ENCODE results near the gene PKHD1. TPM values are rescaled to one million over a fixed set of nuclear protein-coding genes. Genes with fewer than 3 reads are reported as not detected.

The PKHD1 gene
- total and polyA plus RNA-seq, 4 experiments from 2014 or later = not detected

DNA sequence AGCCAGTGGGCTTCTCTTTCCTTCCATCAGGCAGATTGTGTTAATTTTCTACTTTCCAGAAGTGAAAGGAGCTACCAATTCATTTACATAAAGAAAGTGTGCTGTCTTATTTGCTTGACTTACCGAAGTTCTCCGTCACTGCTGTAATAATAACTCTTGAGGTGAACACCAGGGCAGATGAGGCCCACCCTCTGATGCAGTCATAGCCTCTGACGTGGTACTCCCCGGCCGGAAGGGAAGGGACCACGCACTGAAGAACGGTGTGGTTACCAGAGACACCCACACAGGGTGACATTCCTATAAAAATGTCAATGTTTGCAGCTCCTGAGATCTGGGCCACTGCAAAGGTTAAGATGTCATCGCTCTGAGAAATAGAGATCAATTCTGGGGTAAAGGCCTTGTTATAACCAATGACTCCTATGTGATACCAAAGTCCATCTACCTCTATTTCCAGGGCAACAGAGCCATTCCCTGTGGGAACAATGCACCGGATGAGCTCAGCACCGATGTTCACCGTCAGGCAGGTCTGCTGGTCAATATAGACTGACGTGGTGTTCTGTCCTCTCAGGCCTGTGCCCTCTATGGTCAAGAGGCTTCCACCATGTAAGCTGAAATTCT lies 62.9 kb downstream of the PKHD1 start:
- no peak overlapping the region for H3K4me3 ChIP-seq (ENCODE audit: low read length in 2 of 2)
- no peaks in the 10 kb centered on the region for H3K4me1 ChIP-seq (ENCODE audit: insufficient read depth, low read length)
- H3K27ac Mint-ChIP-seq = no peak overlapping the region
- no peak overlapping the region for H3K4me3 Mint-ChIP-seq
- H3K9me3 Mint-ChIP-seq = no peaks in the 10 kb centered on the region
- no peaks in the 10 kb centered on the region for H3K4me1 Mint-ChIP-seq
- ChIA-PET CTCF (ENCODE audit: partially characterized antibody) (no interaction called here), POLR2A (ENCODE audit: partially characterized antibody) (no interaction called here)
- intact Hi-C loops (cut with micrococcal nuclease) = no loop called here
- H3K36me3 ChIP-seq (ENCODE audit: insufficient read depth, low read length) = no peaks in the 10 kb centered on the region
- no peaks in the 10 kb centered on the region for H3K27me3 ChIP-seq (ENCODE audit: insufficient read depth, low read length)
- peaks cover 3 to 9% of the 10 kb centered on the region in 2 donors for H3K27me3 Mint-ChIP-seq
- no peak overlapping the region for H3K27ac ChIP-seq (ENCODE audit: low read depth, low read length)
- no peaks in the 10 kb centered on the region for H3K9me3 ChIP-seq (ENCODE audit: control insufficient read depth in 1 of 2, low read length in 2 of 2)
- H3K36me3 Mint-ChIP-seq = no peaks in the 10 kb centered on the region
- no peak for DNase-seq

DNA sequence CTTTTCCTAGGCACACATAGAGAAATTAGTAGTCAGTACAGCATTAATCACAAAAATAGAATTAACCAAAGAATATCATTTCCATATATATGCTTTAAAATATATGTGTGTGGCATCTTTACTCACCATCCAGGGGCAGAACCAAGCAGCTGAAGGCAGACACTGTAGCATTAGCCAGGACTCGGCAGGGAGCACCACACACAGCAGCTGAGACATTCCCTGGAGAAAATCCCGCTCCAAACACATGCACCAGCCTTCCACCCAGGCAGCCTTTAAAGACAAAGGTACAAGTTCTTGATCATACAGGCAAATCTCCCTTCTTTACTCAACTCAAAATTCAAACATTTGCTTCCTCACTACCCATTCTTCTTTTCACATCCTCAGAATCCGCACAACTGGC lies 64.7 kb downstream of the PKHD1 start:
- Histone ChIP-seq H3K27me3 (ENCODE audit: insufficient read depth, low read length) (no peaks in the 10 kb centered on the region), H3K9me3 (ENCODE audit: control insufficient read depth in 1 of 2, low read length in 2 of 2) (no peaks in the 10 kb centered on the region), H3K27ac (ENCODE audit: low read depth, low read length) (no peak overlapping the region), H3K4me3 (ENCODE audit: low read length in 2 of 2) (no peak overlapping the region), H3K36me3 (ENCODE audit: insufficient read depth, low read length) (no peaks in the 10 kb centered on the region), H3K4me1 (ENCODE audit: insufficient read depth, low read length) (no peaks in the 10 kb centered on the region)
- POLR2A ChIA-PET (ENCODE audit: partially characterized antibody) = no interaction called here
- H3K36me3 Mint-ChIP-seq = no peaks in the 10 kb centered on the region
- intact Hi-C loops (cut with micrococcal nuclease) = no loop called here
- no peaks in the 10 kb centered on the region for H3K9me3 Mint-ChIP-seq
- no peak overlapping the region for H3K27ac Mint-ChIP-seq
- peaks cover 3 to 6% of the 10 kb centered on the region in 2 donors for H3K27me3 Mint-ChIP-seq
- no peaks in the 10 kb centered on the region for H3K4me1 Mint-ChIP-seq
- CTCF ChIA-PET (ENCODE audit: partially characterized antibody) = interaction anchor here (1.0 to 3.6 kb wide), 4 partner anchors 9 to 27 kb away, joined by 3 to 23 read pairs (median 11); no protein-coding TSS in a partner anchor
- no peak overlapping the region for H3K4me3 Mint-ChIP-seq
- DNase-seq = no peak

DNA sequence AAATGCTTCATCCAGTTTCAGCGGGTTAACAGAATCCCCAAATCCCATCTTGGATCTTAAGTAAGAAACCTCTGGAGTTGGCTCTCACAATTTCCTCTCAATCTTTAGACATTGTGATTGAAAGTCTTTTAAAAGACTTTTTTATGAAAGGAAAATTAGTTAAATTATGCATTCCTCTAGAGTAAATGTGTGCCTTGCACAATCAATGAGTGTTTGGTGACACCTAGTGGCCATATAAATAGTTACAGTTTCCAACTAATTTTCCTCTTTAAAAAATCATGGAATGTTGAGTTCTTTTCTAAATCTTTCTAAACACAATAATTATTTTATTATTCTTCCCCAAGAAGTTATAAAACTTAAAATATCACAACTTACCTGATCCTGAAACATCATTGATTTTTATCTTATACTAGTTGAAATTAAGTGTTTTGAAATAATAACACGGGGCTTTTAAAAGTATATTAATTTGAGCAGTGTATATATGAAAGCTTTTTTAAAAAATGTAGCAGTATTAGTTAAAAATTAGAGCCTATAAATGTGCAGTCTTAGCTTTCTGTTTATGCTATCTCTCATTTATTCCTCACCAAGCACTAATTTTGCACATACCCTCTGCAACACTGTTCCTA lies 66.4 kb downstream of the PKHD1 start:
- Mint-ChIP-seq H3K4me1 (no peaks in the 10 kb centered on the region), H3K27ac (no peak overlapping the region), H3K36me3 (no peaks in the 10 kb centered on the region), H3K27me3 (peaks cover 1 to 3% of the 10 kb centered on the region in 2 donors), H3K9me3 (no peaks in the 10 kb centered on the region), H3K4me3 (no peak overlapping the region)
- peak in 4 of 5 donors; percentile 9 to 28 (median 15) for DNase-seq
- Histone ChIP-seq H3K27me3 (ENCODE audit: insufficient read depth, low read length) (no peaks in the 10 kb centered on the region), H3K27ac (ENCODE audit: low read depth, low read length) (no peak overlapping the region), H3K4me1 (ENCODE audit: insufficient read depth, low read length) (no peaks in the 10 kb centered on the region), H3K36me3 (ENCODE audit: insufficient read depth, low read length) (no peaks in the 10 kb centered on the region), H3K4me3 (ENCODE audit: low read length in 2 of 2) (no peak overlapping the region), H3K9me3 (ENCODE audit: control insufficient read depth in 1 of 2, low read length in 2 of 2) (no peaks in the 10 kb centered on the region)
- POLR2A ChIA-PET (ENCODE audit: partially characterized antibody) = no interaction called here
- CTCF ChIA-PET (ENCODE audit: partially characterized antibody) = interaction anchor here (1.0 to 3.6 kb wide), 10 partner anchors 8 to 1205 kb away, joined by 3 to 23 read pairs (median 6); no protein-coding TSS in a partner anchor
- intact Hi-C loops (cut with micrococcal nuclease) = no loop called here

- ChIA-PET CTCF (ENCODE audit: partially characterized antibody) (interaction anchor here (1.0 to 3.6 kb wide), 8 partner anchors 9 to 1204 kb away, joined by 3 to 23 read pairs (median 8); no protein-coding TSS in a partner anchor), POLR2A (ENCODE audit: partially characterized antibody) (no interaction called here)
- Histone ChIP-seq H3K36me3 (ENCODE audit: insufficient read depth, low read length) (no peaks in the 10 kb centered on the region), H3K27me3 (ENCODE audit: insufficient read depth, low read length) (no peaks in the 10 kb centered on the region), H3K27ac (ENCODE audit: low read depth, low read length) (no peak overlapping the region), H3K4me1 (ENCODE audit: insufficient read depth, low read length) (no peaks in the 10 kb centered on the region), H3K4me3 (ENCODE audit: low read length in 2 of 2) (no peak overlapping the region), H3K9me3 (ENCODE audit: control insufficient read depth in 1 of 2, low read length in 2 of 2) (no peaks in the 10 kb centered on the region)
- H3K27ac Mint-ChIP-seq = no peak overlapping the region
- no peaks in the 10 kb centered on the region for H3K9me3 Mint-ChIP-seq
- DNase-seq = no peak
- H3K4me1 Mint-ChIP-seq = no peaks in the 10 kb centered on the region
- no peak overlapping the region for H3K4me3 Mint-ChIP-seq
- H3K36me3 Mint-ChIP-seq = no peaks in the 10 kb centered on the region
- intact Hi-C loops (cut with micrococcal nuclease) = no loop called here
- H3K27me3 Mint-ChIP-seq = peaks cover 1 to 3% of the 10 kb centered on the region in 2 donors
Observed at GRCh38 chr6:52019881-52020280, 67.5 kb downstream of the PKHD1 start.

DNA sequence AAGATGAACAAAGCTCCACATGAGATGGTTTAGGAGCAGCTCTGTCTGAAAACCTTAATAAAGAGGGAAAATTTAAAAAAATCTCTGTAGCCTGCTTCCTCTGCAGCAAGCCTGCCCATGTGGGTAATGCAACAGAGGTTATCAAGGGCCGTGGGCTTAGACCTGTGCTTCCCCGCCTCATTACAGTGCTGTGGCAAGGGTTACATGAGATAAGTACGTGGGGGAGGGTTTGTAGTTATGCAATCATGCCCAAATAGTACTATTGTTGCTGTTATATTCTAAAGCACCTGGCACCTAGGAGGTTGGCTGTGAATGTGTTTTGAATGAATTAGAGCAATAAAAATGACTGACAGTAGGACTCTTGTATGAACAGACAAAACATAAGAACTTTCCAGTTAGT lies 68.3 kb downstream of the PKHD1 start:
- Mint-ChIP-seq H3K9me3 (peaks cover 0 to 3% (median 0%) of the 10 kb centered on the region in 8 donors), H3K27ac (no peak overlapping the region), H3K27me3 (peaks cover 3 to 6% of the 10 kb centered on the region in 2 donors), H3K36me3 (no peaks in the 10 kb centered on the region), H3K4me3 (no peak overlapping the region), H3K4me1 (no peaks in the 10 kb centered on the region)
- Histone ChIP-seq H3K27me3 (ENCODE audit: insufficient read depth, low read length) (no peaks in the 10 kb centered on the region), H3K4me1 (ENCODE audit: insufficient read depth, low read length) (no peaks in the 10 kb centered on the region), H3K36me3 (ENCODE audit: insufficient read depth, low read length) (no peaks in the 10 kb centered on the region), H3K4me3 (ENCODE audit: low read length in 2 of 2) (no peak overlapping the region), H3K9me3 (ENCODE audit: control insufficient read depth in 1 of 2, low read length in 2 of 2) (no peaks in the 10 kb centered on the region), H3K27ac (ENCODE audit: low read depth, low read length) (no peak overlapping the region)
- POLR2A ChIA-PET (ENCODE audit: partially characterized antibody) = no interaction called here
- no peak for DNase-seq
- intact Hi-C loops (cut with micrococcal nuclease) = no loop called here
- CTCF ChIA-PET (ENCODE audit: partially characterized antibody) = interaction anchor here (1.5 to 3.6 kb wide), 5 partner anchors 8 to 31 kb away, joined by 3 to 23 read pairs (median 9); no protein-coding TSS in a partner anchor

GRCh38 chr6:52016915-52017748 lies 70.3 kb downstream of the PKHD1 start:
- Mint-ChIP-seq H3K27ac (no peak overlapping the region), H3K4me1 (no peaks in the 10 kb centered on the region), H3K4me3 (no peak overlapping the region), H3K27me3 (peaks cover 2 to 8% of the 10 kb centered on the region in 2 donors), H3K36me3 (no peaks in the 10 kb centered on the region), H3K9me3 (peaks cover 0 to 3% (median 0%) of the 10 kb centered on the region in 8 donors)
- Histone ChIP-seq H3K27me3 (ENCODE audit: insufficient read depth, low read length) (no peaks in the 10 kb centered on the region), H3K4me3 (ENCODE audit: low read length in 2 of 2) (no peak overlapping the region), H3K36me3 (ENCODE audit: insufficient read depth, low read length) (no peaks in the 10 kb centered on the region), H3K4me1 (ENCODE audit: insufficient read depth, low read length) (no peaks in the 10 kb centered on the region), H3K27ac (ENCODE audit: low read depth, low read length) (no peak overlapping the region), H3K9me3 (ENCODE audit: control insufficient read depth in 1 of 2, low read length in 2 of 2) (no peaks in the 10 kb centered on the region)
- CTCF ChIA-PET (ENCODE audit: partially characterized antibody) = no interaction called here
- no peak for DNase-seq
- POLR2A ChIA-PET (ENCODE audit: partially characterized antibody) = no interaction called here
- intact Hi-C loops (cut with micrococcal nuclease) = no loop called here

GRCh38 chr6:52015953-52016352 lies 71.5 kb downstream of the PKHD1 start:
- Mint-ChIP-seq H3K27me3 (peaks cover 2 to 8% of the 10 kb centered on the region in 2 donors), H3K36me3 (no peaks in the 10 kb centered on the region), H3K4me3 (no peak overlapping the region), H3K4me1 (no peaks in the 10 kb centered on the region), H3K9me3 (peaks cover 0 to 3% (median 0%) of the 10 kb centered on the region in 8 donors), H3K27ac (no peak overlapping the region)
- no peak for DNase-seq
- Histone ChIP-seq H3K36me3 (ENCODE audit: insufficient read depth, low read length) (no peaks in the 10 kb centered on the region), H3K27ac (ENCODE audit: low read depth, low read length) (no peak overlapping the region), H3K9me3 (ENCODE audit: control insufficient read depth in 1 of 2, low read length in 2 of 2) (no peaks in the 10 kb centered on the region), H3K4me3 (ENCODE audit: low read length in 2 of 2) (no peak overlapping the region), H3K27me3 (ENCODE audit: insufficient read depth, low read length) (no peaks in the 10 kb centered on the region), H3K4me1 (ENCODE audit: insufficient read depth, low read length) (no peaks in the 10 kb centered on the region)
- intact Hi-C loops (cut with micrococcal nuclease) = no loop called here
- POLR2A ChIA-PET (ENCODE audit: partially characterized antibody) = no interaction called here
- CTCF ChIA-PET (ENCODE audit: partially characterized antibody) = interaction anchor here (1.2 kb wide), 1 partner anchor 18 kb away, joined by 4 read pairs; no protein-coding TSS in a partner anchor
